HG03060 (cell line): Measurements from ENCODE around the gene CCDC127.
A peak's percentile ranks its signal among the peaks of the same experiment; 100 is the strongest.
"Not testable (repeated sequence)": the region's sequence is repeated elsewhere in the genome, so short reads cannot be mapped to it uniquely, and the experiment has no call there.

ENCODE experiments used
- ATAC-seq: cut with Tn5 transposase; IDR thresholded peaks from one replicate; pipeline ENCODE4 v1.9.1; 2021; ENCODE audit warnings: low read depth, moderate number of reproducible peaks; ENCODE audit not compliant: unreplicated experiment

CCDC127 gene

GRCh38 chr5:235527-235926, 17.6 kb upstream of the CCDC127 start:
- not testable (repeated sequence) for ATAC-seq

GRCh38 chr5:234450-234849, 16.5 kb upstream of the CCDC127 start:
- no peak for ATAC-seq

GRCh38 chr5:233426-233825, 15.5 kb upstream of the CCDC127 start:
- not testable (repeated sequence) for ATAC-seq

- no peak for ATAC-seq
Observed at GRCh38 chr5:231661-232060, 13.7 kb upstream of the CCDC127 start.

- no peak for ATAC-seq
Observed at GRCh38 chr5:230711-231110, 12.8 kb upstream of the CCDC127 start.

- no peak for ATAC-seq
Observed at GRCh38 chr5:228886-229285, 10.9 kb upstream of the CCDC127 start.

- ATAC-seq, result not testable (repeated sequence)
Observed at GRCh38 chr5:227375-227774, 9.4 kb upstream of the CCDC127 start.

- no peak for ATAC-seq
Observed at GRCh38 chr5:225334-225733, 7.4 kb upstream of the CCDC127 start.

GRCh38 chr5:223791-224190, 5.8 kb upstream of the CCDC127 start:
- ATAC-seq, result no peak

GRCh38 chr5:222951-223715, 5.2 kb upstream of the CCDC127 start:
- ATAC-seq, result not testable (repeated sequence)

GRCh38 chr5:219991-220390, 2.0 kb upstream of the CCDC127 start:
- ATAC-seq, result no peak

GRCh38 chr5:219460-219863, 1.5 kb upstream of the CCDC127 start:
- ATAC-seq, result no peak

- ATAC-seq, result peak; percentile 8
Observed at GRCh38 chr5:218457-219291, 721 bp upstream of the CCDC127 start.

- ATAC-seq, result not testable (repeated sequence)
Observed at GRCh38 chr5:216076-216475, 1.9 kb downstream of the CCDC127 start.

GRCh38 chr5:215256-215655, 2.7 kb downstream of the CCDC127 start:
- not testable (repeated sequence) for ATAC-seq

- no peak for ATAC-seq
Observed at GRCh38 chr5:213803-214395, 4.1 kb downstream of the CCDC127 start.

- no peak for ATAC-seq
Observed at GRCh38 chr5:208449-209114, 9.4 kb downstream of the CCDC127 start.

GRCh38 chr5:207599-207998, 10.4 kb downstream of the CCDC127 start:
- no peak for ATAC-seq

GRCh38 chr5:206927-207536, 10.9 kb downstream of the CCDC127 start:
- no peak for ATAC-seq

GRCh38 chr5:206406-206805, 11.5 kb downstream of the CCDC127 start:
- ATAC-seq, result no peak
